HL-60 (cell line): ENCODE measurements around the gene CFL2.

ENCODE experiments used
- CTCF ChIP-seq: IDR thresholded peaks from one replicate; pipeline ENCODE4 v1.5.1; 2011; ENCODE audit warnings: low read length, control low read depth, inconsistent platforms; ENCODE audit not compliant: insufficient read depth
- GABPA ChIP-seq: IDR thresholded peaks from 2 replicates; pipeline ENCODE4 v1.6.1; 2012; ENCODE audit warnings: low read depth
- POLR2AphosphoS5 ChIP-seq: IDR thresholded peaks from 2 replicates; pipeline ENCODE4 v1.6.1; 2012; ENCODE audit warnings: low read depth
- SPI1 ChIP-seq: IDR thresholded peaks from 2 replicates; pipeline ENCODE4 v1.6.1; 2012; ENCODE audit warnings: low read depth, mild to moderate bottlenecking, borderline replicate concordance

GRCh38 chr14:34660796-34661195 lies 53.6 kb downstream of the CFL2 start:
- TF ChIP-seq POLR2AphosphoS5 (no peak), CTCF (no peak), SPI1 (no peak), GABPA (no peak)
